Liver (tissue), 9 donors: Measurements from ENCODE around the gene PLPP3. TPM values are rescaled to one million over a fixed set of nuclear protein-coding genes. Genes with fewer than 3 reads are reported as not detected.

Source experiments
- DNase-seq: peaks from one replicate; pipeline ENCODE4 v3.0.0-alpha.2; 2017; ENCODE audit warnings: low spot score
- H3K27ac ChIP-seq, 2 donors: one replicate each; pipeline ENCODE4 v1.7.0; 2013; ENCODE audit warnings: inconsistent platforms in 2 of 2, low read length in 2 of 2, control low read depth in 1 of 2, low read depth in 1 of 2, mild to moderate bottlenecking in 1 of 2
- H3K27me3 ChIP-seq, 4 donors: one replicate each; pipeline versions ENCODE4 v1.6.1 to v1.7.0; 2013; ENCODE audit warnings: low read length in 3 of 4, inconsistent platforms in 1 of 4, mild to moderate bottlenecking in 1 of 4, moderate library complexity in 1 of 4; ENCODE audit not compliant: control insufficient read depth in 4 of 4, insufficient read depth in 4 of 4
- H3K36me3 ChIP-seq, 4 donors: one replicate each; pipeline versions ENCODE4 v1.6.1 to v1.7.0; 2013; ENCODE audit warnings: low read length in 3 of 4, mild to moderate bottlenecking in 3 of 4, low read depth in 1 of 4, moderate library complexity in 1 of 4; ENCODE audit not compliant: control insufficient read depth in 4 of 4, insufficient read depth in 3 of 4
- H3K4me1 ChIP-seq, 4 donors: one replicate each; pipeline versions ENCODE4 v1.6.1 to v1.7.0; 2013; ENCODE audit warnings: low read length in 3 of 4, mild to moderate bottlenecking in 3 of 4, moderate library complexity in 1 of 4; ENCODE audit not compliant: control insufficient read depth in 4 of 4, insufficient read depth in 4 of 4
- H3K4me3 ChIP-seq, 3 donors: one replicate each; pipeline versions ENCODE4 v1.6.1 to v1.7.0; 2013; ENCODE audit warnings: low read length in 3 of 3, control low read depth in 1 of 3, low read depth in 1 of 3, mild to moderate bottlenecking in 1 of 3
- H3K9ac ChIP-seq, 2 donors: one replicate each; pipeline ENCODE4 v1.7.0; 2013; ENCODE audit warnings: low read length in 2 of 2, mild to moderate bottlenecking in 2 of 2, moderate library complexity in 2 of 2, control low read depth in 1 of 2, low read depth in 1 of 2
- H3K9me3 ChIP-seq, 4 donors: one replicate each; pipeline versions ENCODE4 v1.6.1 to v1.7.0; 2013; ENCODE audit warnings: low read length in 3 of 4; ENCODE audit not compliant: control insufficient read depth in 4 of 4
- FOXA1 ChIP-seq: IDR thresholded peaks from 2 replicates; pipeline ENCODE4 v1.6.1; 2016; ENCODE audit warnings: antibody characterized with exemption
- FOXA2 ChIP-seq: IDR thresholded peaks from 2 replicates; pipeline ENCODE4 v1.6.1; 2016; ENCODE audit warnings: antibody characterized with exemption
- GABPA ChIP-seq, 2 donors: IDR thresholded peaks in 1 of 2; conservative IDR thresholded peaks in 1 of 2; 2 replicates each; pipeline ENCODE4 v1.6.1; 2016; ENCODE audit warnings: antibody characterized with exemption in 2 of 2, mild to moderate bottlenecking in 1 of 2, moderate library complexity in 1 of 2
- HNF4A ChIP-seq, 2 donors: conservative IDR thresholded peaks; 2 replicates each; pipeline ENCODE4 v1.6.1; 2016; ENCODE audit warnings: antibody characterized with exemption in 2 of 2, mild to moderate bottlenecking in 2 of 2
- HNF4G ChIP-seq: IDR thresholded peaks from 2 replicates; pipeline ENCODE4 v1.6.1; 2016; ENCODE audit warnings: antibody characterized with exemption
- JUND ChIP-seq, 2 donors: IDR thresholded peaks; 2 replicates each; pipeline ENCODE4 v1.6.1; 2016; ENCODE audit warnings: antibody characterized with exemption in 2 of 2
- MAX ChIP-seq: IDR thresholded peaks from 2 replicates; pipeline ENCODE4 v1.6.1; 2016; ENCODE audit warnings: antibody characterized with exemption
- NR2F2 ChIP-seq: IDR thresholded peaks from 2 replicates; pipeline ENCODE4 v1.6.1; 2016; ENCODE audit warnings: antibody characterized with exemption
- RAD21 ChIP-seq, 2 donors: IDR thresholded peaks; 2 replicates each; pipeline ENCODE4 v1.6.1; 2016; ENCODE audit warnings: antibody characterized with exemption in 2 of 2, mild to moderate bottlenecking in 2 of 2
- REST ChIP-seq: IDR thresholded peaks from 2 replicates; pipeline ENCODE4 v1.6.1; 2016; ENCODE audit warnings: antibody characterized with exemption, mild to moderate bottlenecking
- RXRA ChIP-seq, 2 donors: IDR thresholded peaks; 2 replicates each; pipeline ENCODE4 v1.6.1; 2017 to 2018; ENCODE audit warnings: antibody characterized with exemption in 2 of 2, mild to moderate bottlenecking in 1 of 2
- SP1 ChIP-seq: IDR thresholded peaks from 2 replicates; pipeline ENCODE4 v1.6.1; 2018; ENCODE audit warnings: antibody characterized with exemption, mild to moderate bottlenecking
- TAF1 ChIP-seq: conservative IDR thresholded peaks from 2 replicates; pipeline ENCODE4 v1.6.1; 2016; ENCODE audit warnings: antibody characterized with exemption, mild to moderate bottlenecking
- YY1 ChIP-seq: IDR thresholded peaks from 2 replicates; pipeline ENCODE4 v1.6.1; 2016; ENCODE audit warnings: antibody characterized with exemption, mild to moderate bottlenecking
- ZBTB33 ChIP-seq: IDR thresholded peaks from 2 replicates; pipeline ENCODE4 v1.6.1; 2016; ENCODE audit warnings: antibody characterized with exemption
- WGBS: extraction: QIAGEN DNeasy Blood & Tissue Kit; methylation state at CpG from one replicate; pipeline ENCODE4 v1.1.7; 2013; 5-methylcytosine and 5-hydroxymethylcytosine counted together
- polyA plus RNA-seq, 2 donors: library from polyadenylated mRNA; stranded (reverse) in 1 of 2; unstranded in 1 of 2; fragments of 200-250 nt in 1 of 2; fragments of >200 nt in 1 of 2; fragmentation: Nextera tagmentation in 1 of 2; extraction: Ambion mirVana in 1 of 2; gene quantifications; one replicate each; pipeline versions ENCODE4 v1.2.1 to v1.2.3, GENCODE V29; 2013 to 2015
- total RNA-seq, 2 donors: library from RNA; depleted of rRNA; stranded (reverse); fragments of >200 nt; gene quantifications; one replicate each; pipeline ENCODE4 v1.2.3, GENCODE V29; 2014
- TF ChIP-seq, protein P1 (sequence below): IDR thresholded peaks from 2 replicates; pipeline ENCODE4 v1.6.1; 2016; ENCODE audit warnings: antibody characterized with exemption
- TF ChIP-seq, protein P2 (sequence below): fragments of 150-350 bp; IDR thresholded peaks from 2 replicates; pipeline ENCODE4 v1.5.1; 2017; ENCODE audit warnings: improper control_type of control experiment, low read depth, low read length; ENCODE audit not compliant: missing input control
- donor health status: healthy.
- donor health status: healthy.
- donor health status: healthy.
- donor health status: healthy.
- donor health status: healthy.

PLPP3 gene
- total and polyA plus RNA-seq, 4 donors = 46.1 to 91.2 (median 67.6) TPM

GRCh38 chr1:56566994-56567393, 12.4 kb downstream of the PLPP3 start:
- TF ChIP-seq, protein P1, sequence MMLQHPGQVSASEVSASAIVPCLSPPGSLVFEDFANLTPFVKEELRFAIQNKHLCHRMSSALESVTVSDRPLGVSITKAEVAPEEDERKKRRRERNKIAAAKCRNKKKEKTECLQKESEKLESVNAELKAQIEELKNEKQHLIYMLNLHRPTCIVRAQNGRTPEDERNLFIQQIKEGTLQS = no peak
- TF ChIP-seq RAD21 (IDR thresholded peaks at IDR 0.05) (no peak), ZBTB33 (no peak), NR2F2 (no peak), FOXA2 (no peak), YY1 (no peak), HNF4G (no peak), JUND (IDR thresholded peaks at IDR 0.05) (no peak), HNF4A (conservative IDR thresholded peaks at IDR 0.05) (no peak), TAF1 (no peak), SP1 (no peak), GABPA (IDR thresholded peaks at IDR 0.05 in 1 of 2, conservative IDR thresholded peaks at IDR 0.05 in 1 of 2) (no peak)
- TF ChIP-seq, protein P2, sequence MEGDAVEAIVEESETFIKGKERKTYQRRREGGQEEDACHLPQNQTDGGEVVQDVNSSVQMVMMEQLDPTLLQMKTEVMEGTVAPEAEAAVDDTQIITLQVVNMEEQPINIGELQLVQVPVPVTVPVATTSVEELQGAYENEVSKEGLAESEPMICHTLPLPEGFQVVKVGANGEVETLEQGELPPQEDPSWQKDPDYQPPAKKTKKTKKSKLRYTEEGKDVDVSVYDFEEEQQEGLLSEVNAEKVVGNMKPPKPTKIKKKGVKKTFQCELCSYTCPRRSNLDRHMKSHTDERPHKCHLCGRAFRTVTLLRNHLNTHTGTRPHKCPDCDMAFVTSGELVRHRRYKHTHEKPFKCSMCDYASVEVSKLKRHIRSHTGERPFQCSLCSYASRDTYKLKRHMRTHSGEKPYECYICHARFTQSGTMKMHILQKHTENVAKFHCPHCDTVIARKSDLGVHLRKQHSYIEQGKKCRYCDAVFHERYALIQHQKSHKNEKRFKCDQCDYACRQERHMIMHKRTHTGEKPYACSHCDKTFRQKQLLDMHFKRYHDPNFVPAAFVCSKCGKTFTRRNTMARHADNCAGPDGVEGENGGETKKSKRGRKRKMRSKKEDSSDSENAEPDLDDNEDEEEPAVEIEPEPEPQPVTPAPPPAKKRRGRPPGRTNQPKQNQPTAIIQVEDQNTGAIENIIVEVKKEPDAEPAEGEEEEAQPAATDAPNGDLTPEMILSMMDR = no peak
- no peaks in the 10 kb centered on the region for H3K36me3 ChIP-seq
- peak overlapping the region; percentile 88 to 94 for H3K27ac ChIP-seq
- H3K4me3 ChIP-seq = no peak overlapping the region
- H3K27me3 ChIP-seq = no peaks in the 10 kb centered on the region
- peaks cover 13 to 88% (median 83%) of the 10 kb centered on the region in 4 donors for H3K4me1 ChIP-seq
- H3K9ac ChIP-seq = peak overlapping the region in 1 of 2 donors; percentile 41
- WGBS = 58% methylated on average over 5 of the region's 5 CpGs
- H3K9me3 ChIP-seq = no peaks in the 10 kb centered on the region
- DNase-seq = no peak

- peak overlapping the region in 2 of 3 donors; percentile 6 to 34 for H3K4me3 ChIP-seq
- no peak for DNase-seq
- H3K36me3 ChIP-seq = no peaks in the 10 kb centered on the region
- WGBS = 27% methylated on average over 9 of the region's 9 CpGs
- H3K9ac ChIP-seq = peak overlapping the region; percentile 4 to 78
- no peaks in the 10 kb centered on the region for H3K9me3 ChIP-seq
- no peaks in the 10 kb centered on the region for H3K27me3 ChIP-seq
- peak overlapping the region; percentile 88 to 94 for H3K27ac ChIP-seq
- H3K4me1 ChIP-seq = peaks cover 15 to 86% (median 80%) of the 10 kb centered on the region in 4 donors
- TF ChIP-seq NR2F2 = no peak
- peak; percentile 55 to 63 for TF ChIP-seq JUND (IDR thresholded peaks at IDR 0.05)
- no peak for TF ChIP-seq GABPA (IDR thresholded peaks at IDR 0.05 in 1 of 2, conservative IDR thresholded peaks at IDR 0.05 in 1 of 2)
- peak; percentile 54 for TF ChIP-seq MAX
- TF ChIP-seq RAD21 (IDR thresholded peaks at IDR 0.05) = peak in 1 of 2 donors; percentile 31
- peak; percentile 87 for TF ChIP-seq YY1
- TF ChIP-seq HNF4A (conservative IDR thresholded peaks at IDR 0.05) = peak; percentile 87 to 89
- TF ChIP-seq, protein P1 = no peak
- TF ChIP-seq FOXA2 = peak; percentile 14
- peak; percentile 58 for TF ChIP-seq REST
- TF ChIP-seq RXRA (IDR thresholded peaks at IDR 0.05) = peak; percentile 53 to 61
- peak; percentile 19 for TF ChIP-seq TAF1
- TF ChIP-seq ZBTB33 = no peak
- peak; percentile 74 for TF ChIP-seq HNF4G
- TF ChIP-seq, protein P2 = no peak
- peak; percentile 81 for TF ChIP-seq SP1
- TF ChIP-seq FOXA1 = no peak
Observed at GRCh38 chr1:56566061-56566744, 13.2 kb downstream of the PLPP3 start.
